Raji (cell line): Measurements from ENCODE around the gene MAP2K7.

ENCODE experiments used
- POLR2A ChIP-seq: IDR thresholded peaks from 2 replicates; pipeline ENCODE4 v1.6.1; 2011; ENCODE audit warnings: low read depth, low read length, control low read depth; ENCODE audit not compliant: insufficient read depth

Gene MAP2K7

GRCh38 chr19:7863971-7864689 is 39.5 kb upstream of the MAP2K7 start:
- no peak for TF ChIP-seq POLR2A

DNA sequence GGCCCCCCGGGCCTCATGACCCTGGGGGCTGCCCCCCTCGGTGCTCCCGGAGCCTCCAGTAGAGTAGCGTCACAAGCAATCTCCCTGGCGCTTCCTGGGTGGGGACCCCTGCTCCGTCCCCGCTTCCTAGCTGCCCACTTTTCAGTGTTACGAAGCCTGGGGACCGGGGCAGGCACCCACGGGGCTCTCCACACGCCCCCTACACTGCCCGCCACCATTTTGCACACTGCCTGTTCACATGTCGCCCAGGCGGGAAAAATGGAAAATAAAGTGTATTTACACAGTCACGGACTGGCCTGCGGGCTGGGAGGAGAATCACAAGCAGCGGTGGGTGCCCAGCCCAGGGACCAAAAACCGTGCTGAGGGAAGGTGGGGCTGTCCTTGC is 39.0 kb upstream of the MAP2K7 start:
- no peak for TF ChIP-seq POLR2A

DNA sequence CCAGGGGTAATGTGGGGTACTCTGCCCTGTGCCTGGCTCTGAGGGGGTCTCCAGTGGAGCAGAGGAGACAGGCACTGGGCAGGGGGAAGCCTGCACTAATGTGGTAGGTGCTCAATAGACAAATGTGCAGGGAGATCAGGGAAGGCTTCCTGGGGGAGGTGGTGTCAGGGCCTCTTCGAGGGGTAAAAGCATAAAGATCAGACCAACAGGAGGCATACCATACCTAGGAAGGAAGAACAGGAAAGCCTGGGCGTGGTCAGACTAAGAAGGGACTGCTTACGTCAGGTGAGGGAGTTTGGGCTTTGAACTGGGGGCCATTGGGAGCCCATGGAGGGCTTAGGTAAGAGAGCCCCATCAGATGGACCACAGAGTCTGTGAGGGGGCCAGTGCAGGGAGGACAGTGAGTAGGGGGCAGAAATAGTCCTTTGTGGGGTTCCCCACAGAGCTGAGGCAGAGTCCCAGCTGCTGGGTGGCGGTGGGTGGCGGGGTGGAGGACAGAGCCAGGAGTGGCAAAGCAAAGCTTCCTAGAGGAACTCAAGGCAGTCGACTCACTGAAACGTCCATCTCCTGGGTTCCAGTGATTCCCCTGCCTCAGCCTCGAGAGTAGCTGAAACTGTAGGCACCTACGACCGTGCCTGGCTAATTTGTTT is 38.3 kb upstream of the MAP2K7 start:
- TF ChIP-seq POLR2A: no peak

GRCh38 chr19:7866399-7867091 is 37.1 kb upstream of the MAP2K7 start:
- TF ChIP-seq POLR2A: no peak

- no peak for TF ChIP-seq POLR2A
These were observed 36.4 kb upstream of the MAP2K7 start for GRCh38 chr19:7867092-7867844.

- TF ChIP-seq POLR2A: no peak
These were observed 35.4 kb upstream of the MAP2K7 start for GRCh38 chr19:7868326-7868670.

GRCh38 chr19:7868671-7869452 is 34.8 kb upstream of the MAP2K7 start:
- peak; percentile 70 for TF ChIP-seq POLR2A

DNA sequence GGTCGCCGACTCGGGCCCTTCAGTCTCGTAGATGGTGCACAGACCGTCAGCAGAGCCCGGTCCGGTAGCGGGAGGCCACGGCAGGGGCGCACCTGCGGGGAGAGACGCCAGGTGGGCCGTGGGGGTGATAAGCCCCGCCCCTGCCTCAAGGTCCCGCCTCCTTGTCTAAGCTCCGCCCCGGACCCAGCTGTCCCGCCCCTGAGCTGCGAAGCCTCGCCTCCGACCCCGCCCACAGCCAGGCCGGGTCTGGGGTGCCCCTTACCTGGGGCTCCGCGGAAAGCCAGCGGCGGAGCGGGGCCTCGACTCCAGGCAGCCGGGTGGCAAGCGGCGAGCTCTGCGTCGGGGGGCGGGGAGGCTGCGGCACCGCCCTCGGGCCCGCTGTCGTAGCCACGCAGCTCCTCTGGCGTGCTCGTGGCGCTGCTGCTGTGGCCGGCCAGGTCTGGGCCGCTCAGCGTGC is 34.2 kb upstream of the MAP2K7 start:
- no peak for TF ChIP-seq POLR2A

- no peak for TF ChIP-seq POLR2A
These were observed 33.7 kb upstream of the MAP2K7 start for GRCh38 chr19:7869910-7870511.

GRCh38 chr19:7870571-7871436 is 32.9 kb upstream of the MAP2K7 start:
- TF ChIP-seq POLR2A: no peak

DNA sequence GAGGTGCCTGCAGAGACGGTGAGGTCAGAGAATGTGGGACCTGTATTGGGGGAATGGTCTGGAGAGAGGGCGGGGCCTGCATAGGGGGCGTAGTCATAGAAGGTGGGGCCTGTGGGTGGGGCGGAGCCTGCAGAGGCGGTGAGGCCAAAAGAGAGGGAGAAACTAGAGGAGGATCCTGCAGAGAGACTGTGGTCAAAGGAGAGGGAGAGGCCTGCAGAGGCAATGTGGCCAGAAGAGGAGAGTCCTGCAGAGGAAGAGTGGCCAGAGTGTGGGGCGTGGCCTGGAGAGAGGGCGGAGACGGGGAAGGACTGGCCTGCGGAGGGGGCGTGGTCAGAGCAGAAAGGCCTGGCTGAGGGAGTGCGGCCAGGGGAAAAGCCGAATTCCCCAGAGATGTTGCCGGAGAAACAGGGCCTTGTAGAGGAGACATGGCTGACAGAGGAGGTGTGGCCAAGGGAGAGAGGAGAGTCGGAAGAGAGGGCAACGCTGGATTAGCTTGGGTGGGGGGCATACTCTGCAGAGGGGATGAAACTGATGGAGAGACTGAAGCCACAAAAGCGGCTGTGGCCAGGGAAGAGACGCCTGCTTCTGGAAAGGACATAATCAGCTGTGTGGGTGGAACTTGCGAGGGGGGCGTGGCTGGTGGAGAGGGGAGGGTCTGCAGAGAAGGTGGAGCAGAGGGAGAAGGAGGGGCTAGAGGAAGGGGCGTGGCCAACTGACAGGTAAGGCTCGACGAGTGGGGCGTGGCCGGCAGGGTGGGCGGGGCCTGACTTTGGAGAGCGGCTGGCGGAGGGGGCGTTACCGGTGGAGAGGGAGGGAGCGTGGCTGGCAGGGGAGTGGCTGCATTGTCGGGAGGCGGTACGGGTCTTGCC is 32.0 kb upstream of the MAP2K7 start:
- no peak for TF ChIP-seq POLR2A
